Sigmoid colon (tissue), 4 donors: ENCODE data around the gene DPP3.

Experiments
- POLR2A ChIP-seq, 2 donors: fragments of 450-650 bp; IDR thresholded peaks; one replicate each; pipeline ENCODE4 v1.6.1; 2016; ENCODE audit warnings: antibody characterized with exemption in 2 of 2, mild to moderate bottlenecking in 2 of 2, moderate library complexity in 2 of 2
- POLR2AphosphoS5 ChIP-seq, 4 donors: sonication (generic); formaldehyde crosslinking; IDR thresholded peaks; one replicate each; pipeline ENCODE4 v1.6.1; 2017; ENCODE audit warnings: antibody characterized with exemption in 4 of 4
- TF ChIP-seq, protein P1 (sequence below), 4 experiments: fragments of 450-650 bp in 3 of 4; fragments of 200-600 bp in 1 of 4; IDR thresholded peaks; one replicate each; pipeline ENCODE4 v1.5.1; 2016 to 2019; ENCODE audit warnings: antibody characterized with exemption in 4 of 4, mild to moderate bottlenecking in 3 of 4, moderate library complexity in 2 of 4

- TF ChIP-seq POLR2AphosphoS5 (IDR thresholded peaks at IDR 0.05) (no peak), POLR2A (IDR thresholded peaks at IDR 0.05) (no peak)
- TF ChIP-seq, protein P1, sequence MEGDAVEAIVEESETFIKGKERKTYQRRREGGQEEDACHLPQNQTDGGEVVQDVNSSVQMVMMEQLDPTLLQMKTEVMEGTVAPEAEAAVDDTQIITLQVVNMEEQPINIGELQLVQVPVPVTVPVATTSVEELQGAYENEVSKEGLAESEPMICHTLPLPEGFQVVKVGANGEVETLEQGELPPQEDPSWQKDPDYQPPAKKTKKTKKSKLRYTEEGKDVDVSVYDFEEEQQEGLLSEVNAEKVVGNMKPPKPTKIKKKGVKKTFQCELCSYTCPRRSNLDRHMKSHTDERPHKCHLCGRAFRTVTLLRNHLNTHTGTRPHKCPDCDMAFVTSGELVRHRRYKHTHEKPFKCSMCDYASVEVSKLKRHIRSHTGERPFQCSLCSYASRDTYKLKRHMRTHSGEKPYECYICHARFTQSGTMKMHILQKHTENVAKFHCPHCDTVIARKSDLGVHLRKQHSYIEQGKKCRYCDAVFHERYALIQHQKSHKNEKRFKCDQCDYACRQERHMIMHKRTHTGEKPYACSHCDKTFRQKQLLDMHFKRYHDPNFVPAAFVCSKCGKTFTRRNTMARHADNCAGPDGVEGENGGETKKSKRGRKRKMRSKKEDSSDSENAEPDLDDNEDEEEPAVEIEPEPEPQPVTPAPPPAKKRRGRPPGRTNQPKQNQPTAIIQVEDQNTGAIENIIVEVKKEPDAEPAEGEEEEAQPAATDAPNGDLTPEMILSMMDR (IDR thresholded peaks at IDR 0.05), result no peak
These were observed 28.6 kb upstream of the DPP3 start for GRCh38 chr11:66451663-66452062.
